RWPE2 (cell line): ENCODE measurements around the gene DTL.

Experiments
- ATAC-seq: fragments of 200-7000 bp; cut with Tn5 transposase; 3 replicates; pipeline ENCODE4 v1.9.1; 2021; ENCODE audit warnings: low read depth
- DNase-seq: peaks from one replicate; pipeline ENCODE4 v3.0.0-alpha.2; 2020; ENCODE audit warnings: low spot score
- H3K27ac ChIP-seq: fragments of 450-650 bp; 2 replicates; pipeline ENCODE4 v1.5.1; 2017; ENCODE audit warnings: mild to moderate bottlenecking; ENCODE audit not compliant: poor library complexity, severe bottlenecking
- H3K27me3 ChIP-seq: fragments of 250-450 bp; sonication (Bioruptor Pico); 2 replicates; pipeline ENCODE4 v1.5.1; 2021; ENCODE audit warnings: mild to moderate bottlenecking, moderate library complexity; ENCODE audit not compliant: insufficient read depth, poor library complexity, severe bottlenecking
- H3K36me3 ChIP-seq: fragments of 250-450 bp; sonication (Bioruptor Pico); 2 replicates; pipeline ENCODE4 v1.5.1; 2020; ENCODE audit warnings: low read depth, mild to moderate bottlenecking, moderate library complexity
- H3K4me1 ChIP-seq: fragments of 250-450 bp; sonication (Bioruptor Pico); 2 replicates; pipeline ENCODE4 v1.5.1; 2021; ENCODE audit warnings: mild to moderate bottlenecking, moderate library complexity; ENCODE audit not compliant: insufficient read depth, poor library complexity, severe bottlenecking
- H3K4me3 ChIP-seq: fragments of 250-450 bp; sonication (Bioruptor Pico); 2 replicates; pipeline ENCODE4 v1.5.1; 2021; ENCODE audit warnings: mild to moderate bottlenecking, moderate library complexity; ENCODE audit not compliant: severe bottlenecking
- H3K9me3 ChIP-seq: fragments of 250-450 bp; sonication (Bioruptor Pico); 2 replicates; pipeline ENCODE4 v1.5.1; 2021; ENCODE audit warnings: mild to moderate bottlenecking, moderate library complexity; ENCODE audit not compliant: severe bottlenecking
- CTCF ChIP-seq: fragments of 450-650 bp; IDR thresholded peaks from one replicate; pipeline ENCODE4 v1.5.1; 2017; ENCODE audit warnings: mild to moderate bottlenecking, moderate library complexity; ENCODE audit not compliant: poor library complexity, severe bottlenecking

Gene DTL

GRCh38 chr1:212101735-212102134, 66.2 kb downstream of the DTL start:
- no peak overlapping the region for H3K4me3 ChIP-seq
- H3K27ac ChIP-seq: no peak overlapping the region
- peaks cover 5% of the 10 kb centered on the region; the same call in 1 of the 2 replicates for H3K36me3 ChIP-seq
- H3K9me3 ChIP-seq: no peaks in the 10 kb centered on the region
- H3K27me3 ChIP-seq: no peaks in the 10 kb centered on the region
- ATAC-seq (no peak), DNase-seq (no peak)
- TF ChIP-seq CTCF: no peak
- H3K4me1 ChIP-seq: no peaks in the 10 kb centered on the region

GRCh38 chr1:212104586-212105325, 69.2 kb downstream of the DTL start:
- no peak for DNase-seq
- no peaks in the 10 kb centered on the region for H3K27me3 ChIP-seq
- no peak for ATAC-seq
- peaks cover 5% of the 10 kb centered on the region; the same call in 1 of the 2 replicates for H3K36me3 ChIP-seq
- no peak overlapping the region for H3K27ac ChIP-seq
- H3K9me3 ChIP-seq: no peaks in the 10 kb centered on the region
- no peak for TF ChIP-seq CTCF
- no peaks in the 10 kb centered on the region for H3K4me1 ChIP-seq
- H3K4me3 ChIP-seq: no peak overlapping the region

GRCh38 chr1:212106286-212106792, 70.8 kb downstream of the DTL start:
- H3K4me1 ChIP-seq: no peaks in the 10 kb centered on the region
- no peak for ATAC-seq
- H3K4me3 ChIP-seq: no peak overlapping the region

GRCh38 chr1:212107481-212107880, 71.9 kb downstream of the DTL start:
- no peak for TF ChIP-seq CTCF
- Histone ChIP-seq H3K4me1 (no peaks in the 10 kb centered on the region), H3K36me3 (peaks cover 5% of the 10 kb centered on the region; the same call in 1 of the 2 replicates), H3K27me3 (no peaks in the 10 kb centered on the region), H3K4me3 (no peak overlapping the region), H3K27ac (no peak overlapping the region), H3K9me3 (no peaks in the 10 kb centered on the region)
- ATAC-seq (no peak), DNase-seq (no peak)

More at GRCh38 chr1:212106286-212106792, 70.8 kb downstream of the DTL start:
- TF ChIP-seq CTCF: no peak
- Histone ChIP-seq H3K9me3 (no peaks in the 10 kb centered on the region), H3K27ac (no peak overlapping the region), H3K27me3 (no peaks in the 10 kb centered on the region), H3K36me3 (peaks cover 5% of the 10 kb centered on the region; the same call in 1 of the 2 replicates)
- DNase-seq: no peak

GRCh38 chr1:212108187-212108586, 72.6 kb downstream of the DTL start:
- H3K4me1 ChIP-seq: no peaks in the 10 kb centered on the region
- H3K27ac ChIP-seq: no peak overlapping the region
- TF ChIP-seq CTCF: no peak
- H3K9me3 ChIP-seq: no peaks in the 10 kb centered on the region
- H3K27me3 ChIP-seq: no peaks in the 10 kb centered on the region
- ATAC-seq: no peak
- H3K36me3 ChIP-seq: peaks cover 2% of the 10 kb centered on the region; the same call in 1 of the 2 replicates
- DNase-seq: no peak
- H3K4me3 ChIP-seq: no peak overlapping the region
